GM21576 (cell line): ENCODE results near the gene CAMSAP2.
"Not testable (repeated sequence)": the region's sequence is repeated elsewhere in the genome, so short reads cannot be mapped to it uniquely, and the experiment has no call there.

Experiments used
- ATAC-seq: cut with Tn5 transposase; IDR thresholded peaks from one replicate; pipeline ENCODE4 v1.9.1; 2021; ENCODE audit warnings: mild to moderate bottlenecking, moderate library complexity; ENCODE audit not compliant: unreplicated experiment

The CAMSAP2 gene

GRCh38 chr1:200738949-200739651 lies 407 bp downstream of the CAMSAP2 start:
- ATAC-seq, result peak; percentile 43

- no peak for ATAC-seq
These were observed 1.2 kb downstream of the CAMSAP2 start for GRCh38 chr1:200739702-200740570.

DNA sequence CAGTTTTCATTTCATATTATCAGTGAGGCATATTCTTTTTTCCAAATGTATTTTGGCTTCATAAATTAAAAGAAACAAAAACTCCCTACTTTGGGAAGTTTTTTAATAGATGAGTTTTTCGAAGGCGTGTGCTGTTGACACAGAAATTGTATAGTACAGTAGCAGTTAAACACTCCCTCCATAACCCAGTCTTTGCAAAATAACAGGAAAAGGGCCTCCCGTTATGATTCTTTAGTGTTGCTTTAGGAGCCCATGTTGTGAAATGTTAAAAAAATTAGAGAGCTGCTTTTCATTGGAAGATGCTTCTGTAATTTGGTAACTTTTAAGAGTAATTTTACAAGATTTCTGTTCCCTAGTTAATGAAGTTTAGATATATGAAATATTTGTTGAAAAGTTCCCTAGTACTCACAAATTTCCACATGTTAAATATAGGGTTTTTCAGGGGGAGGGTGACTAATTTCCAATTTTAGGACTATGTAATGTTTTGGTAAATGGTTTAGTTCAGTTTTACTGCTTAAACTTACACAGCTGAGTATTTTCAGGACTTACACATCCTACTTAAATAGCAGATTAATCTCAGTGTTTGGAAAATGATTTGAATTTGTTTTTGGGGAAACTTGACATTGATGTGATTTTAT lies 2.0 kb downstream of the CAMSAP2 start:
- no peak for ATAC-seq

DNA sequence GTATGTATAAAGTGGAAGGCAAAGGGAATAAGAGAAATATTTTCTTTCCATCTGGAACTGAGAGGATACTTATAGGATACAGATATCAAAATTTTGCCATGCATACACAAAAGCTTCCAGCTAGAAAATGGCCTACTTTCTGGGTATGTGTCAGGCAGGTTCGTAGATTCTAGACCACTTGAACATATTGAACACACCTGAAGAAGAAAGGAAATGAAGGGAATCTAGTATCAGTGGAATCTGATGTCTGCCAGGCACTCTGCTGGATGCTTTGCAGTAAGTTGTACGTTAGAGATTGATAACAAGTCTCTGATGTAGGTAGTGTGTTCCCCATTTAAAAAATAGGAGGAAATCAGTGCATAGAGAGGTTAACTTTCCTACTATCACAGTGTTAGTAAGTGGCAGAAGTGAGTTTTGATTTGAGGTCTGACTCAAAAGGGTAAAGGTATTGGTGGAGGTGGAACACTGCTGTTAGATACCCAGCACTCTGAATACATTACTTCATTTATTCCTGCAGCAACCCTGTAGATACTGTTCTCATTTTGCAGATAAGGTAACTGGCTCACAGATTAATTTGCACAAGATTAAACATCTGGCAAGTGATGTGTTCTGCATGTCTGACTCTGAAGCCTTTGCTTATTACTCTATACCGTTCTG lies 3.0 kb downstream of the CAMSAP2 start:
- ATAC-seq, result no peak

GRCh38 chr1:200744143-200744542 lies 5.5 kb downstream of the CAMSAP2 start:
- ATAC-seq, result no peak

DNA sequence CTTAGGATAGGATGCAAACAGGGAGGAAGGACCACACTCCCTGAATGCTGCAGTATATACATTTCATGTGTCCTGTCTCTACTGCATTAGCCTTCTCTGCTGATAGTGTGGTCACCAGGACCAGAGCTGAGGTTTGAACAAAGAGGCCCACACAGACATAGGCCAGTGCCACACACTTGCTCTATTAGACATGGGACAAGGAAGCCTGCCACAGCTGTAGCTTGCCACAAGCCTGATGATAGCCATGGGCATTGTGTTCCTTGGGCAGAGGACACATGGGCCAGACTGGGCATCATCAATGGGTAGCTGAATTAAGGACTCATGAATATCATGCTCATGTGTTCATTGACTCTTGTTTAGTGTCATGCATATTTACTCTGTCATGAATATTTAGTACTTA lies 10.4 kb downstream of the CAMSAP2 start:
- ATAC-seq, result no peak

DNA sequence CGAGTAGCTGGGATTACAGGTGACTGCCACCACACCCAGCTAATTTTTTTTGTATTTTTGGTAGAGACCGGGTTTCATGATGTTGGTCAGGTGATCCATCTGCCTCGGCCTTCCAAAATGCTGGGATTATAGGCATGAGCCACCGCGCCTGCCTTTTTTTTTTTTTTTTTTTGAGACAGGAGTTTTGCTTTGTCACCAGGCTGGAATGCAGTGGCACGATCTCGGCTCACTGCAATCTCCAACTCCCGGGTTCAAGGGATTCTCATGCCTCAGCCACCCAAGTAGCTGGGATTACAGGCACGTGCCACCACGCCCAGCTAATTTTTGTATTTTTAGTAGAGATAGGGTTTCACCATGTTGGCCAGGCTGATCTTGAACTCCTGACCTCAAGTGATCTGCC lies 12.1 kb downstream of the CAMSAP2 start:
- not testable (repeated sequence) for ATAC-seq

DNA sequence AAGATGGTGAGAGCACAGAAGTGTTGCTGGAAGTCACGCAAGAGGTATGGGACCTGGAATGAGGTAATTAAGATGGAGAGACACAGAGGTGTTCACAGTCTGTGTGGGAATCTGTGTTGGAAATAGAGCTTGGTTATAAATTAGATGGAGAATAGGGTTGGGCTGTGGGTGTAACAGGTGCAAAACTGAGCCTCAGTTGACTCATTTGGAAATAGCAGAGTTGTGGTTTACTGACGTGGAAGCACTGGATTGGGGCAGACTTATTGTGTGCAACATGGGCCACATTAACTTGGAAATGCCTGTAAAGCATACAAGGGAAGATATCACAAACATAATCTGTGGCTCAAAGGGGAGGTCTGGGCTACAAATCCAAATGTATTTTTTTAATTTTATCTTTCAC lies 13.0 kb downstream of the CAMSAP2 start:
- no peak for ATAC-seq

DNA sequence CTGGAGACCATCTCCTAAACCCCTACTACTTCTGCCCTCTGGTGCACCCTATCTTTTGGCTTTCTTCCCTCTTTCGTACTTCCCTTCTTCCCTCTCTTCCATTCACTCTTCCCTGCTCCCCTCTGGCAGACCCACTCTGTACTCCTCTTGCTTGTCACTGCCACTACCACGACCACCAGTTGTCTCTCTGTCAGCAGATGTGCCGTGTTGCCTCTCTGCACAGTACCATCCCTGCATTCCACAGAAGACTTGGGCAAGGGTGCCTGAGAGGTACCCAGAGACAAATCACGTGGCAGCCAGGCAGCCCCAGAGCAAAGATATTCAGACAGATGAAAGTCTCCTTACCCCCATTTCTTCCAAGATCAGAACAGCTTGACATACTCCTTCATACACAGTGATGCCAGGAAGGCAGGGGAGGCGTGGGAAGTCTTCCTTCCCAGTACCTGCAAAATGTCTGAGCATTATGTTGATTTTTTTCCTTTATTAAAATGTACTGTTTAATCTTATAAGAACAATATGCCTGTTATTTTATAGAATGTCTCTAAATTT lies 15.0 kb downstream of the CAMSAP2 start:
- ATAC-seq, result no peak

DNA sequence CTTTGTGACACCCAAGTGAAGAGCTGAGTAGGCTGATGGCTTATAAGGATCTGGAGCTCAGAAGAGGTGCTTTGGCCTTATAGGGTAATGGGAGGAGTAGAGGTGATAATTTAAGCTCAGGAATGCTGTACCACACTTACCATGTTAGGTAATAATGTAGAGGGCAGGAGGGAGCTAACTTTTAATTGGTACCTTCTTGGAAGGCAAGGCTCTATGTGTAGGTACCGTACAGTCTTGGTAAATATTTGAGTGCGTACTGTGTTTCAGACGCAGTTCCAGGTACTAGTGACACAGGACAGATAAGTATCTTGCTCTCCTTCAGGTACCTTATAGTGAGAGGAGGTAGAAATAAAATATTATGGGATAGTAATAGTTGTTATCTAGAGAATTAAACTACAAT lies 16.8 kb downstream of the CAMSAP2 start:
- no peak for ATAC-seq

DNA sequence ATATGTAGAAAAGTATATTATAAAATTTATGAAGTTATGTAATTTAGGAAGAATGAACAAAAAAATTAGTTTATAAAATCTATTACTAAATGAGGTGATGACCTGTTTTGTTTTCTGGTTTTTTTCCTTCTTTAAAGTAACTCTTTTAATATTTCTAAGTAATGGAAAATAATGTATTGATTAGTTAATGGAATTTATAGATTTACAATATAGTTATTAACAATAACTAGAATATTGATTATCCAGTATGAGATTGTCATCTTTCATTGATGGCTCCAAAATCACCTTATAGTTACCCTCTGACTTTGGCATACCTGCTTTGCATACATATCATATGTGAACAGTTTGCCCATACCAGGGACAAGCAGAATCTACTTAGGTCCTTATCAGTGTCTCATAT lies 23.4 kb downstream of the CAMSAP2 start:
- no peak for ATAC-seq

DNA sequence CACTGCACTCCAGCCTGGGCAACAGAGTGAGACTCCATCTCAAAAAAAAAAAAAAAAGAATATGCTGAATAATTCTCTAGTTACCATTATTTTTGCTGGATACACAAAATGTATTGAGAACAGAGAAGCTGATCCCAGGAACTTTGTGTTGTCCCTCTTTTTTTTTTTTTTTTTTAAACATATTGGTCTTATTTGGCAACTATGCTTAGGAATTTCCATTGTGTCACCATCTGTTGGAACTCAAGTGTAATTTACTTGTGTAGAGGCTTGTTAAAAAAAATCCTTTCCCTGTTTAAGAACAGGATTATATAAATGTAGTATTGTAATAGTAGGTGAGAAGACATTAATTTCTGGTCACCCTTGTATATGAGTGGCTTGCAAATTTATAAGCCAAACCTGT lies 28.6 kb downstream of the CAMSAP2 start:
- ATAC-seq, result no peak

DNA sequence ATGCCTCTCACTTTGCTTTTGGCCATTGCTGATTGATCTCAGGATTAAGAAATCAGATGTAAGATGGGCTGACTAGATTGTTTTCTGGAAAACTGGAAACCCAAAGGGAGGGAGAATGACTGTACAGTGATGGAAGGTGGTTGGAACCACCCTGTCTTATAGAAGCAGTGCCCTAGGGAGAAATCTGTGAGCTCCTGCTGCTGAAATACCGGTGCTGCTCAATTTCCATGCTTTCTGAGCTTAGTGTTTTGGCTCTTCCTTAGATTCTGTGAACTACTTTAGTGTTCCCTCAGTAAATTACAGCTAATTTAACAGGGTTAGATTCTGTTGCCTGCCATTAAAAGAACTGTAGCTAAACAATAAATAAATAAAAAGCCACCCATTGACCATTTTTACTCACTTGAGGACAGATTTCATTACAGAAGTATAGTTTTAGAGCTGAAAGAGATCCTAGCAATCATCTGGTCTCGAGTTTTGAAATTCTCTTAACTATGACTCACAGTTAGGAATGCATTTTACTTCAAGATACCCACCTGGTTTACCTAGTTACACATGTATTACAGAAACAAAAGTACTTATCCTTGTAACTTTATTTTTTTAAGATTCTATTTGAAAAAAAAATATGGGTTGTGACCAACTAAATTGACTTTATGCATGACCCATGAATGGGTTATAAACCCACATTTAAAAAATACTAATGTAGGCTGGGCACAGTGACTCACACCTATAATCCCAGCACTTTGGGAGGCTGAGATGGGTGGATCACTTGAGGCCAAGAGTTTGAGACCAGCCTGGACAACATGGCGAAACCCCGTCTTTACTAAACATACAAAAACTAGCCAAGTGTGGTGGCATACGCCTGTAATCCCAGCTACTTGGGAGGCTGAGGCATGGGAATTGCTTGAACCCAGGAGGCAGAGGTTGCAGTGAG lies 33.2 kb downstream of the CAMSAP2 start:
- no peak for ATAC-seq

GRCh38 chr1:200774311-200774710 lies 35.6 kb downstream of the CAMSAP2 start:
- ATAC-seq, result peak; percentile 54

DNA sequence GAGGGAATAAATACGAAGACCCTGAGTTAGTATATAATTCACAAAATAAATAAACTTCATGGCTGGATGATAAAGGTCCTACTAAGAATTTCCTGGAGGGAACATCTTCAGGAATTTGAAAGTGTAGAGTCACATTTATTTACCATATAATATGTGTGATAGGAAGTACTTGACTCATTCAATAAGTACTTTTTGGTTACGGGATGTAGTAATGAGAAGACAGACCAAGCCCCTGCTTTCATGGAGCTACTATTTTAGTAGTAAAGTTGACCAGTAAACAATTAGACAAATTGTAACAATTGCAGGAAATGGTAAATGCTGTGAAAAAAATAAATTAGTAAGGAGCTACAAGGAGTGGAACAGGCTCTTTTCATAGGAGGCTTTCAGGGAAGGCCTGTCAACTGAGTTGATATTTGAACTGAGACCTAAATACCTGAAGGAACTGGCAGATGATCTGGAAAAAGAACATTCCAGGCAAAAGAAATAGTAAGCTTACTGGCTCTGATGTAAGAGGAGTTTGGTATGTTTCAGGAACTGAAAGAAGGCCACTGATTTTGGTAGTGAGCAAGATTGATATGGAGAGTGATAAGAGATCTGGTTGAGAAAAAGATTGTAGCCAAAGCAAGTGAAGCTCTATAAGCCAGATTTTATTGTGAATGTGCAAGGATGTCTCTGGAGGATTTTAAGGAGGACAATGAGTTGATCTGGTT lies 36.2 kb downstream of the CAMSAP2 start:
- no peak for ATAC-seq

DNA sequence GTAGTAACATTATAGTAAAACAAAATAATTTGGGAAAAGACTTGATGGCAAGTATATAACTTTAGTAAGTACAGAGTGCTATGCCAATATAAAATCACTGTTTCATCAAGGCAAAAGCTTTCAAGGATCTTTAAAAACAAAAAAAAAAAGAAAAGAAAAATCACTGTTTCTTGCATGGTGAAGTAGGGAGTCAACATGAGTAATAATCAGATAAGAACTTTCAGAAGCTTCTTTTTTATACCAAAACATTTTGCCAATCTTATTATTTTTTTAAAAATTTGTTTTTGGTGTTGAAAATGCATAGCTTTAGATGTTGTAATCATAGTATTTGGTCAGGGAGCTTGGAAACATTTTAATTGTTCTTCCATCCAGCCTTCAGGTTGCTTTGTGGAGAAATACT lies 37.2 kb downstream of the CAMSAP2 start:
- no peak for ATAC-seq

DNA sequence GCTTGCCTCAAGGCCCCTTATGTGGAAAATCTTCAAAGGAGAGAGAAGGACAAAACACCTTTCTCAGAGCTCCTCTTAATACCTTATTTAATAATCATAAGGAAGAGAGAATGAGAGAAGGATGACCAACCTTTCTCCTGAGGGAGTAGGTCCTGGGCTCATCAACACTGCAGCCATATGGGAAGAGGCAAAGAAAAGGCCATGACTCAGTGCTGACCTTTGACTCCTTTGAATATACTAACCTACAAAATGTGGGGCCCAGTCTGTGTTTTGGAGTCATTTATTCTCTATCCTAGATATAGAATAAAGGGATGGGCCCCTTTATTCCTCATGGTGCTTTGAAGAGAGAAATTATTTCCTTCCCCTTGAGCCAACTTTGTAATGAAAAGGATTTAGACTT lies 38.3 kb downstream of the CAMSAP2 start:
- ATAC-seq, result no peak

GRCh38 chr1:200778766-200779165 lies 40.1 kb downstream of the CAMSAP2 start:
- ATAC-seq, result no peak

- no peak for ATAC-seq
These were observed 40.6 kb downstream of the CAMSAP2 start for GRCh38 chr1:200779326-200779725.
